Measurements from ENCODE around the gene TEAD4. TPM values are rescaled to one million over a fixed set of nuclear protein-coding genes. Genes with fewer than 3 reads are reported as not detected.
A peak's percentile ranks its signal among the peaks of the same experiment; 100 is the strongest.

Gene TEAD4
- 48.8 and 78.1 TPM in 2 replicates for total RNA-seq

DNA sequence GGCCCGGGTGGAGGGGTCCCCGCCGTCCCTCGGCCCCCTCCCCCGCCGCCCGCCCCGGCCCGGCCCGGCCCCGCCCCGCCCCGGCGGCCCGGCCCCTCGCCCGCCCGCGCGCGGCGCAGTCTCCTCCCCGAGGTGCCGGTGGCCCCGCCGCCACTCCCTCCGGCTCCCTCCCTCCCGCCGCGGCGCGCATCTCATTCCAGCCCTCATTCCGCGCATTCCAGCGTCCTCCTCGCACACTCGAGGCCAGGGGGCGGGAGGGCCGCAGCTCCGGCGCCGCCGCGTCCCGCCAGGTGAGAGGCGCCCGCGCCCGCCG lies at the start of gene TEAD4:
Gene TEAD4 (plus strand): TSS at position 206 of the 313 bp plus-strand sequence.
- peak within 1 kb of the TSS; percentile 73 for H3K4me3 ChIP-seq (ENCODE audit: low read depth, low read length)
- TF ChIP-seq, protein P1, sequence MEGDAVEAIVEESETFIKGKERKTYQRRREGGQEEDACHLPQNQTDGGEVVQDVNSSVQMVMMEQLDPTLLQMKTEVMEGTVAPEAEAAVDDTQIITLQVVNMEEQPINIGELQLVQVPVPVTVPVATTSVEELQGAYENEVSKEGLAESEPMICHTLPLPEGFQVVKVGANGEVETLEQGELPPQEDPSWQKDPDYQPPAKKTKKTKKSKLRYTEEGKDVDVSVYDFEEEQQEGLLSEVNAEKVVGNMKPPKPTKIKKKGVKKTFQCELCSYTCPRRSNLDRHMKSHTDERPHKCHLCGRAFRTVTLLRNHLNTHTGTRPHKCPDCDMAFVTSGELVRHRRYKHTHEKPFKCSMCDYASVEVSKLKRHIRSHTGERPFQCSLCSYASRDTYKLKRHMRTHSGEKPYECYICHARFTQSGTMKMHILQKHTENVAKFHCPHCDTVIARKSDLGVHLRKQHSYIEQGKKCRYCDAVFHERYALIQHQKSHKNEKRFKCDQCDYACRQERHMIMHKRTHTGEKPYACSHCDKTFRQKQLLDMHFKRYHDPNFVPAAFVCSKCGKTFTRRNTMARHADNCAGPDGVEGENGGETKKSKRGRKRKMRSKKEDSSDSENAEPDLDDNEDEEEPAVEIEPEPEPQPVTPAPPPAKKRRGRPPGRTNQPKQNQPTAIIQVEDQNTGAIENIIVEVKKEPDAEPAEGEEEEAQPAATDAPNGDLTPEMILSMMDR (conservative IDR thresholded peaks at IDR 0.05; ENCODE audit: low read depth, low read length): no peak
- DNase-seq (ENCODE audit: low read depth): no peak

GRCh38 chr12:2912216-2912575 lies 47.0 kb upstream of the TEAD4 start:
- no peak overlapping the region for H3K4me3 ChIP-seq (ENCODE audit: low read depth, low read length)
- TF ChIP-seq, protein P1 (conservative IDR thresholded peaks at IDR 0.05; ENCODE audit: low read depth, low read length): no peak
- no peak for DNase-seq (ENCODE audit: low read depth)

- no peak overlapping the region for H3K4me3 ChIP-seq (ENCODE audit: low read depth, low read length)
- TF ChIP-seq, protein P1 (conservative IDR thresholded peaks at IDR 0.05; ENCODE audit: low read depth, low read length): no peak
- no peak for DNase-seq (ENCODE audit: low read depth)
Observed at GRCh38 chr12:2919249-2919648, 39.9 kb upstream of the TEAD4 start.

DNA sequence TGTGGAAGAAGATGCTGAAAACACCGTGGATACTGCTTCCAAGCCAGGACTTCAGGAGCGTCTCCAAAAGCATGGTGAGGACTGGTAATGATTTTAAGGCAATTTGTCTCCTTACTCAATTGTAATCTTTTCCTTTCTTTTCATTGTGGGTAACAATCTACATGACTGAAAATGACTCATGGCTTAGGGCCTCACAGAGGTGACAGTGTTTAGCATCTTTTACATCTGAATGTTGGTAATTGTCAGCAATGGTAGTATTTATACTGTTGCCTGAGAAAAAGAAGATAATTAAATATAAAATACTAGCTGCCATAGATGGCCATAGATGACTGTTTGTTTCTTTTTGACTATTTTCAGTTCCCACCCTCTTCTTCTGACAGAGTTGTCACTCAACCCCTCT lies 36.9 kb upstream of the TEAD4 start:
- no peak for DNase-seq (ENCODE audit: low read depth)
- TF ChIP-seq, protein P1 (conservative IDR thresholded peaks at IDR 0.05; ENCODE audit: low read depth, low read length): no peak
- H3K4me3 ChIP-seq (ENCODE audit: low read depth, low read length): no peak overlapping the region

DNA sequence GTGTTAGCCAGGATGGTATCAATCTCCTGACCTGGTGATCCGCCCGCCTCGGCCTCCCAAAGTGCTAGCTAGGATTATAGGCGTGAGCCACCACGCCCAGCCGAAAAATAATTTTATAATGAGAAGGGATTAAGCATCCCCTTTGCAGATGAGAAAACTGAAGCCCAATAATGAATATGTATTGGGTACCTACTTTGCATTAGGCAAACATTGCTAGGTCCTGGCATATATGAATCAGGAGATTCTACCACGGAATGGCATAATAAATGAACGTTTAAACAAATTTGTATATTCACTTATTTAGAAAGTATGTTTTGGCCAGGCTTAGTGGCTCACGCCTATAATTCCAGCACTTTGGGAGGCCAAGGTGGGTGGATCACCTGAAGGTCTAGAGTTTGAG lies 36.1 kb upstream of the TEAD4 start:
- no peak for DNase-seq (ENCODE audit: low read depth)
- H3K4me3 ChIP-seq (ENCODE audit: low read depth, low read length): no peak overlapping the region
- TF ChIP-seq, protein P1 (conservative IDR thresholded peaks at IDR 0.05; ENCODE audit: low read depth, low read length): no peak

DNA sequence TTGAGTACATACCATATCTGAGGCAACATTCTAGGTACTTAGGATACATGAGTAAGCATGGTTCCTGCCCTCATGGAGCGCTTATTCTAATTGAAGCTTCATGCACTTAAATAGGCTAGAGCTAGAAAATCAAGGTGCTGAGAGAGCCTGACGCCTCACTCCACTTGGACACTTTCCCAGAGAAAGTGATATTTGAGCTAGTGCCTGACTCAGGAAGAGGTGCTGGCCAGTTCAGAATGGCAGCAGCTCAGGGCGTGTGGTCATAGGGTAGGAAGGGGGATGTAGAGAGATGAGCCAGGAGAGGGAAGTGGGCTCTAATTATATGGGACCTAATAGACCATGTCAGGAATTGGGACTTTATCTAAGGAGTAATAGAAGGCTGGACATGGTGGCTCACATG lies 35.2 kb upstream of the TEAD4 start:
- no peak for DNase-seq (ENCODE audit: low read depth)
- H3K4me3 ChIP-seq (ENCODE audit: low read depth, low read length): no peak overlapping the region
- TF ChIP-seq, protein P1 (conservative IDR thresholded peaks at IDR 0.05; ENCODE audit: low read depth, low read length): no peak

DNA sequence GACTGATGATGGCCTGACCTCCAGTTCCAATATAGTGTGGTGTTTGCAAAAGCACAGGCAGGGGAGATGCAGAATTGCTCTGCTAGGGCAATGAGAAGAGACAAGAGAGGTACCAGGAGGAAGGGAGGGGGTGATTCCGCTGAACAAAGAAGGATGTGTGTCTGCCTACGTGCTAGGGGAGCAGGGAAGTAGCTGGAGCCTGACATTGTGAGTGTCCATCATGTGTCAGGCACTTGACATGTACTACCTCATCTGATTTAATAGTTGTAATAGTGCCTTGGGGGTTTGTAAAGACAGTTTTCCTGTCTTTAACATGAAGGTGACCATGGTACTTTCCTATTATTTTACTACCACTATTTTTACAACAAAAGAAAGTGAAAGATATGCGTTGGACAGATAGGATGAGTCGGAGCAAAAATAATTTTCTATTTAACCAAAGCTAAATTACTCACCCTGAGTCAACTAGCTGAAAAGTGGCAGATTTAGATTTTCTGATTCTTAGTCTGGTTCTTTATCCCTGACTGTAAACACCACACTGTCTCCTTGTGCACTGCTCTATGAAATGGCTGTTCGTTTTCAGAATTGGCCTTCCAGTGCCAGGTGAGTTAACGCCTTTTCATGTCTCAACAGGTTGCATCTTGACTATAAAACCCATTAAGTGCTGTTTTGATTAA lies 33.7 kb upstream of the TEAD4 start:
- no peak for DNase-seq (ENCODE audit: low read depth)
- H3K4me3 ChIP-seq (ENCODE audit: low read depth, low read length): no peak overlapping the region
- TF ChIP-seq, protein P1 (conservative IDR thresholded peaks at IDR 0.05; ENCODE audit: low read depth, low read length): no peak

Data from epithelial cell of proximal tubule (primary cell).